ENCODE results near the gene PLXNB2. TPM values are rescaled to one million over a fixed set of nuclear protein-coding genes. Genes with fewer than 3 reads are reported as not detected.

The PLXNB2 gene
- total RNA-seq, 1 donor from 2014 or later, result 85.7 TPM

- intact Hi-C loops (cut with DNase I), result no loop called here
- no peak for DNase-seq (ENCODE audit: low spot score)
Measured at GRCh38 chr22:50260434-50260800, 47.0 kb downstream of the PLXNB2 start.

GRCh38 chr22:50259302-50259701 lies 48.1 kb downstream of the PLXNB2 start:
- intact Hi-C loops (cut with DNase I), result no loop called here
- DNase-seq (ENCODE audit: low spot score), result no peak

- DNase-seq (ENCODE audit: low spot score), result no peak
- intact Hi-C loops (cut with DNase I), result no loop called here
Measured at GRCh38 chr22:50258361-50259292, 48.8 kb downstream of the PLXNB2 start.

GRCh38 chr22:50257451-50258360 lies 49.7 kb downstream of the PLXNB2 start:
- no peak for DNase-seq (ENCODE audit: low spot score)

GRCh38 chr22:50257041-50257440 lies 50.4 kb downstream of the PLXNB2 start:
- intact Hi-C loops (cut with DNase I), result no loop called here
- no peak for DNase-seq (ENCODE audit: low spot score)

More at GRCh38 chr22:50257451-50258360, 49.7 kb downstream of the PLXNB2 start:
- intact Hi-C loops (cut with DNase I), result no loop called here

- intact Hi-C loops (cut with DNase I), result no loop called here
- no peak for DNase-seq (ENCODE audit: low spot score)
Measured at GRCh38 chr22:50256258-50256862, 51.1 kb downstream of the PLXNB2 start.

- DNase-seq (ENCODE audit: low spot score), result no peak
- intact Hi-C loops (cut with DNase I), result no loop called here
Measured at GRCh38 chr22:50255607-50256006, 51.8 kb downstream of the PLXNB2 start.

- no peak for DNase-seq (ENCODE audit: low spot score)
- intact Hi-C loops (cut with DNase I), result no loop called here
Measured at GRCh38 chr22:50255099-50255498, 52.3 kb downstream of the PLXNB2 start.

GRCh38 chr22:50253941-50254340 lies 53.5 kb downstream of the PLXNB2 start:
- no peak for DNase-seq (ENCODE audit: low spot score)
- intact Hi-C loops (cut with DNase I), result loop anchor here (2.0 kb wide), 1 partner anchor 89 kb away; the partner anchor contains the start of gene PPP6R2

- no peak for DNase-seq (ENCODE audit: low spot score)
- intact Hi-C loops (cut with DNase I), result loop anchor here (2.0 kb wide), 1 partner anchor 90 kb away; the partner anchor contains the start of gene PPP6R2
Measured at GRCh38 chr22:50253046-50253915, 54.2 kb downstream of the PLXNB2 start.

GRCh38 chr22:50252082-50253045 lies 55.1 kb downstream of the PLXNB2 start:
- peak; percentile 88 for DNase-seq (ENCODE audit: low spot score)
- intact Hi-C loops (cut with DNase I), result loop anchor here (2.0 kb wide), 1 partner anchor 90 kb away; the partner anchor contains the start of gene PPP6R2

GRCh38 chr22:50251477-50252081 lies 55.9 kb downstream of the PLXNB2 start:
- DNase-seq (ENCODE audit: low spot score), result no peak
- intact Hi-C loops (cut with DNase I), result loop anchor here (2.0 kb wide), 1 partner anchor 91 kb away; the partner anchor contains the start of gene PPP6R2

GRCh38 chr22:50250555-50251476 lies 56.6 kb downstream of the PLXNB2 start, which contains the start of gene HDAC10:
TSS of gene HDAC10 (minus strand) at chr22:50251265. CDS start at chr22:50251032, 233 bp downstream.
- intact Hi-C loops (cut with DNase I), result no loop called here
- peak; percentile 90 for DNase-seq (ENCODE audit: low spot score)

GRCh38 chr22:50250249-50250554 lies 57.2 kb downstream of the PLXNB2 start:
- no peak for DNase-seq (ENCODE audit: low spot score)
- intact Hi-C loops (cut with DNase I), result no loop called here

- intact Hi-C loops (cut with DNase I), result loop anchor here (10.0 kb wide), 1 partner anchor 255 kb away; the partner anchor contains the start of genes LMF2 and NCAPH2
- DNase-seq (ENCODE audit: low spot score), result no peak
Measured at GRCh38 chr22:50249341-50250248, 57.9 kb downstream of the PLXNB2 start.
